HepG2 (cell line): ENCODE data around the gene SIAH1. TPM values are rescaled to one million over a fixed set of nuclear protein-coding genes. Genes with fewer than 3 reads are reported as not detected.

Experiments
- ATAC-seq: fragments of 200-7000 bp; cut with Tn5 transposase; 3 replicates; pipeline ENCODE4 v1.9.1; 2020; ENCODE audit warnings: mild to moderate bottlenecking, moderate library complexity
- BruUV-seq: library from RNA; stranded (reverse); fragments of 400-500 nt; replicated peaks from 2 replicates; lab custom pipeline; 2021; lab: Mats Ljungman, UMichigan
- CTCF ChIA-PET: fragments of 300-600 bp; formaldehyde crosslinking; extraction: SDS; loops from one replicate; lab custom pipeline; 2021; ENCODE audit warnings: low total read pairs, inconsistent platforms, low intra/inter-chr PET ratio; lab: Yijun Ruan, JAX
- POLR2A ChIA-PET: fragments of 350-600 bp; sonication (Branson Sonifier 250); formaldehyde crosslinking; loops from one replicate; lab custom pipeline; 2020; ENCODE audit warnings: antibody characterized with exemption, inconsistent platforms; lab: Yijun Ruan, JAX
- DNase-seq: peaks from one replicate; pipeline ENCODE4 v3.0.0-alpha.2; 2015; ENCODE audit warnings: low spot score
- FAIRE-seq: peaks from 3 replicates; lab custom pipeline; 2011; peaks lifted over from hg19 to GRCh38; lab: Jason Lieb, UNC
- H2AFZ ChIP-seq: one replicate; pipeline ENCODE4 v1.6.1; 2011; ENCODE audit warnings: low read length, inconsistent platforms
- H3K27ac ChIP-seq: fragments of 300-600 bp; 3 replicates; pipeline ENCODE4 v1.8.0; 2011; ENCODE audit warnings: mixed run types, mild to moderate bottlenecking, mixed read lengths, low read length, inconsistent platforms; ENCODE audit not compliant: insufficient read depth; ENCODE audit errors: extremely low read length
- H3K27me3 ChIP-seq, 2 experiments: fragments of 200-600 bp in 1 of 2; 2 replicates in 1 of 2; 3 replicates in 1 of 2; pipeline versions ENCODE4 v1.6.0 to v1.8.0; 2011; ENCODE audit warnings: low read length in 2 of 2, mild to moderate bottlenecking in 2 of 2, moderate library complexity in 2 of 2, inconsistent platforms in 1 of 2; ENCODE audit not compliant: insufficient read depth in 2 of 2, control insufficient read depth in 1 of 2
- H3K36me3 ChIP-seq, 2 experiments: fragments of 200-600 bp in 1 of 2; replicated peaks in 1 of 2; 2 replicates in 1 of 2; 3 replicates in 1 of 2; pipeline versions ENCODE4 v1.5.1 to v1.8.0; 2011; ENCODE audit warnings: low read length in 2 of 2, inconsistent platforms in 1 of 2; ENCODE audit not compliant: insufficient read depth in 2 of 2, control insufficient read depth in 1 of 2
- H3K4me1 ChIP-seq: 2 replicates; pipeline ENCODE4 v1.5.1; 2012; ENCODE audit warnings: low read length, inconsistent platforms; ENCODE audit not compliant: insufficient read depth
- H3K4me2 ChIP-seq: 2 replicates; pipeline ENCODE4 v1.6.0; 2011; ENCODE audit warnings: low read depth, low read length, inconsistent platforms
- H3K4me3 ChIP-seq, 3 experiments: fragments of 200-600 bp in 1 of 3; sonication (generic), shearing (Covaris generic) in 1 of 3; replicated peaks in 1 of 3; 2 replicates each; pipeline ENCODE4 v1.5.1; 2011 to 2016; ENCODE audit warnings: low read length in 3 of 3, inconsistent platforms in 2 of 3, low read depth in 2 of 3, mild to moderate bottlenecking in 2 of 3, control low read depth in 1 of 3, mixed read lengths in 1 of 3; ENCODE audit not compliant: insufficient read depth in 1 of 3
- H3K79me2 ChIP-seq: one replicate; pipeline ENCODE4 v1.6.1; 2011; ENCODE audit warnings: low read length, inconsistent platforms; ENCODE audit not compliant: insufficient read depth
- H3K9ac ChIP-seq: 2 replicates; pipeline ENCODE4 v1.6.0; 2011; ENCODE audit warnings: mild to moderate bottlenecking, low read depth, low read length, inconsistent platforms; ENCODE audit not compliant: insufficient read depth
- H3K9me3 ChIP-seq: 2 replicates; pipeline ENCODE4 v1.5.1; 2012; ENCODE audit warnings: mild to moderate bottlenecking, low read length
- H4K20me1 ChIP-seq: 2 replicates; pipeline ENCODE4 v1.6.0; 2011; ENCODE audit warnings: inconsistent platforms, mild to moderate bottlenecking, low read length, moderate library complexity; ENCODE audit not compliant: insufficient read depth
- ETV6 ChIP-seq: sonication (generic); formaldehyde crosslinking; conservative IDR thresholded peaks from 2 replicates; pipeline ENCODE4 v1.4.0; 2020; ENCODE audit warnings: missing genetic modification reagents
- HDAC6 ChIP-seq: fragments of 200-600 bp; sonication (generic); IDR thresholded peaks from 2 replicates; pipeline ENCODE4 v1.7.0; 2017; ENCODE audit warnings: mild to moderate bottlenecking, antibody characterized with exemption, low read length, low read depth
- HIC2 ChIP-seq: sonication (generic); formaldehyde crosslinking; IDR thresholded peaks from 2 replicates; pipeline ENCODE4 v1.9.0; 2022; ENCODE audit warnings: low read depth, missing genetic modification reagents
- RBAK ChIP-seq: sonication (generic); formaldehyde crosslinking; IDR thresholded peaks from 2 replicates; pipeline ENCODE4 v1.5.1; 2020; ENCODE audit warnings: mild to moderate bottlenecking, missing genetic modification reagents
- SPEN ChIP-seq: sonication (generic); formaldehyde crosslinking; IDR thresholded peaks from 2 replicates; pipeline ENCODE4 v1.5.1; 2020; ENCODE audit warnings: low read depth, mild to moderate bottlenecking, missing genetic modification reagents
- TBX2 ChIP-seq: sonication (generic); formaldehyde crosslinking; IDR thresholded peaks from 2 replicates; pipeline ENCODE4 v1.5.0; 2020; ENCODE audit warnings: missing genetic modification reagents, mild to moderate bottlenecking, borderline replicate concordance
- ZBTB39 ChIP-seq: sonication (generic); formaldehyde crosslinking; IDR thresholded peaks from 2 replicates; pipeline ENCODE4 v1.5.0; 2020; ENCODE audit warnings: missing genetic modification reagents
- ZNF549 ChIP-seq: sonication (generic); formaldehyde crosslinking; IDR thresholded peaks from 2 replicates; pipeline ENCODE4 v1.5.0; 2020; ENCODE audit warnings: missing genetic modification reagents
- ZNF672 ChIP-seq: sonication (generic); formaldehyde crosslinking; IDR thresholded peaks from 2 replicates; pipeline ENCODE4 v1.8.1; 2022; ENCODE audit warnings: missing genetic modification reagents
- in situ Hi-C: cut with HindIII; loops from 2 replicates; pipeline ENCODE4 v1.10.0; 2017; ENCODE audit warnings: low pct_unique_long_range_greater_than_20kb; ENCODE audit not compliant: extremely low pct_ligation_motif_present
- intact Hi-C: fragments of 100-400 bp; cut with micrococcal nuclease; formaldehyde crosslinking; loops from one replicate; pipeline ENCODE4 v1.10.0; 2022; ENCODE audit not compliant: unreplicated experiment
- polyA plus RNA-seq, 8 experiments: library from polyadenylated mRNA; depleted of rRNA in 3 of 8; stranded (reverse) in 7 of 8; unstranded in 1 of 8; fragments of >200 nt; fragmentation: Illumina TruSeq in 4 of 8; extraction: Trizol in 4 of 8; gene quantifications; 2 replicates each; pipeline versions ENCODE4 v1.2.1 to v1.2.3, GENCODE V29; 2011 to 2016; ENCODE audit warnings: low read depth in 4 of 8, missing spikeins in 1 of 8, mixed read lengths in 1 of 8; ENCODE audit not compliant: insufficient read depth in 1 of 8
- total RNA-seq, 5 experiments: library from RNA; depleted of rRNA; stranded (reverse); fragments of >200 nt; fragmentation: Illumina TruSeq; extraction: Trizol; gene quantifications; 2 replicates each; pipeline ENCODE4 v1.2.3, GENCODE V29; 2016; ENCODE audit warnings: low read depth in 1 of 5

SIAH1 gene
- total and polyA plus RNA-seq, 2 of the 13 experiments (the other 11 are each of a cell fraction or from before 2014, with no cell fraction given) = 16.0 to 28.6 TPM

GRCh38 chr16:48371393-48371780 lies 13.8 kb downstream of the SIAH1 start:
- H3K4me1 ChIP-seq = peaks cover 58% of the 10 kb centered on the region
- peaks cover 44% of the 10 kb centered on the region for H4K20me1 ChIP-seq
- no peak for ATAC-seq
- intact Hi-C loops (no loop called here), in situ Hi-C loops (no loop called here)
- no peak overlapping the region for H2AFZ ChIP-seq
- H3K9ac ChIP-seq = no peak overlapping the region
- peaks cover 99% of the 10 kb centered on the region for H3K79me2 ChIP-seq
- no peak overlapping the region for H3K4me2 ChIP-seq
- H3K9me3 ChIP-seq = no peaks in the 10 kb centered on the region
- DNase-seq = no peak
- FAIRE-seq = no peak
- ChIA-PET POLR2A (interaction anchor here (0.9 to 3.4 kb wide), 2 partner anchors 14 to 112 kb away, joined by 3 to 20 read pairs; partner anchors contain the start of gene SIAH1), CTCF (no interaction called here)
- TF ChIP-seq SPEN (CRISPR knock-in tag) (no peak), TBX2 (CRISPR knock-in tag) (no peak), ZBTB39 (CRISPR knock-in tag) (no peak), RBAK (CRISPR knock-in tag) (no peak), ZNF672 (no peak), HDAC6 (no peak), ZNF549 (no peak), ETV6 (CRISPR knock-in tag) (no peak), HIC2 (CRISPR knock-in tag) (no peak)
- no peak overlapping the region for H3K27ac ChIP-seq
- no peaks in the 10 kb centered on the region for H3K36me3 ChIP-seq
- no peak overlapping the region for H3K4me3 ChIP-seq
- BruUV-seq = no TSS peak
- H3K27me3 ChIP-seq = no peaks in the 10 kb centered on the region; a peak in 1 of 5 replicates
